Measurements from ENCODE around the gene LAMA5.
A peak's percentile ranks its signal among the peaks of the same experiment; 100 is the strongest.

Gene LAMA5

DNA sequence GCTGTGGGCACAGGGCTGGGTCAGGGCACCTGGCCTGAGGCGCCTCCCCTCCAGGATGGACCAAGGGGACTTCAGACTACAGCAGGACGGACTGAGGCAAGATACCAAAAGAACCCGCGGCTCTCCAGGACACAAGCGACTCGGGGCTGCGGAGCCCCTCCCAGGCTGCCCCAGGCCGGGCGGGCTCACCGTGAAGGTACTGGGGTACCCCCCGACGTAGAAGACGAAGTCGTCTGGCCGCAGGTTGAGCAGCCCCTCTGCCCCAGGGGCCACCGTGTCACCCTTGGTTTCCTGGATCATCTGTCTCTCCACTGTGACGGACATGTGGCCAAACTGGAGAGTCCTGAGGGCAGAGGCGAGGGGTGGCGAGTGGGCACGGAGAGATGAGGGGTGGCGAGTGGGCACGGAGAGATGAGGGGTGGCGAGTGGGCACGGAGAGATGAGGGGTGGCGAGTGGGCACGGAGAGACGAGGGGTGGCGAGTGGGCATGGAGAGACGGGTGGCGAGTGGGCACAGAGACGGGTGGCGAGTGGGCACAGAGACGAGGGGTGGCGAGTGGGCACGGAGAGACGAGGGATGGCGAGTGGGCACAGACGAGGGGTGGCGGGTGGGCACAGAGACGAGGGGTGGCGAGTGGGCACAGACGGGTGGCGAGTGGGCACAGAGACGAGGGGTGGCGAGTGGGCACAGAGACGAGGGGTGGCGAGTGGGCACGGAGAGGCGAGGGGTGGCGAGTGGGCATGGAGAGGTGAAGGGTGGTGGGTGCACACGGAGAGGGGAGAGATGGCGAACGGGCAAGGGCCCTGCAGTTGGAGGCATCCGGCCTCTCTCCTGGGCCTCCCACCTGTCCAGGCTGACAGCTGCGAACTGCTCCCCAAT, 53.4 kb downstream of the LAMA5 start:
- DNase-seq = no peak

DNA sequence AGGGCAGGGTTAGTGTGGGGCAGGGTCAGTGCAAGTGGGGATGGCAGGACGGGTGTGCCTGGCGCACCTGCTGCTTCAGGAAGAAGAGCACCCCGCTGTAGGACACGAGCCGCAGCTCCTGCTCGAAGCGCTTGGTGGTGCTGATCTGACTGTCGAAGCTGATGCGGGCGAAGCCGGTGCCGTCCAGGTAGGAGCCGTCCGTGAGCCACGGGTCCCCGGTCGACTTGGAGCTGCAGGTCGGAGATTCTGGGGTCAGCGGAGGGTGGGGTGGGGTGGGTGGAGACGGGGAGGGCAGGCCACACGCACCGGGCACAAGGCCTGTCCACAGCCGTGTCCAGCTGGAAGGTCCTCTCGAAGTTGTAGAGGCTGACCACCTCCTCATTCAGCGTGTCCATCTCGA, 54.1 kb downstream of the LAMA5 start:
- no peak for DNase-seq

DNA sequence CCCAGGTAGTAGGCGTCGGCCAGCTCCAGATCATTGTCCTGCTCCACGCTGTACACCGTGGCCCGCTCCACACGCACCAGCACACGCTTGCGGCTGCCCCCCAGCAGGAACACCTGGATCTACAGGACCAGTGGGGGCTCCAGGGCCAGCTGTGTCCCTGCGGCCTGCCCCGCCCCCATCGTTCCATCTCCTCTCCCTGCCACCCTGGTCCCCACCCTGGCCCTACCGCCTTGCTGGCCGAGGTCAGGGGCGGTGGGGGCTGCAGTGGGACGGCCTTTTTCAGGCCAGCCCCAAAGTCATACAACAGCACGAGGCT, 54.5 kb downstream of the LAMA5 start:
- no peak for DNase-seq

DNA sequence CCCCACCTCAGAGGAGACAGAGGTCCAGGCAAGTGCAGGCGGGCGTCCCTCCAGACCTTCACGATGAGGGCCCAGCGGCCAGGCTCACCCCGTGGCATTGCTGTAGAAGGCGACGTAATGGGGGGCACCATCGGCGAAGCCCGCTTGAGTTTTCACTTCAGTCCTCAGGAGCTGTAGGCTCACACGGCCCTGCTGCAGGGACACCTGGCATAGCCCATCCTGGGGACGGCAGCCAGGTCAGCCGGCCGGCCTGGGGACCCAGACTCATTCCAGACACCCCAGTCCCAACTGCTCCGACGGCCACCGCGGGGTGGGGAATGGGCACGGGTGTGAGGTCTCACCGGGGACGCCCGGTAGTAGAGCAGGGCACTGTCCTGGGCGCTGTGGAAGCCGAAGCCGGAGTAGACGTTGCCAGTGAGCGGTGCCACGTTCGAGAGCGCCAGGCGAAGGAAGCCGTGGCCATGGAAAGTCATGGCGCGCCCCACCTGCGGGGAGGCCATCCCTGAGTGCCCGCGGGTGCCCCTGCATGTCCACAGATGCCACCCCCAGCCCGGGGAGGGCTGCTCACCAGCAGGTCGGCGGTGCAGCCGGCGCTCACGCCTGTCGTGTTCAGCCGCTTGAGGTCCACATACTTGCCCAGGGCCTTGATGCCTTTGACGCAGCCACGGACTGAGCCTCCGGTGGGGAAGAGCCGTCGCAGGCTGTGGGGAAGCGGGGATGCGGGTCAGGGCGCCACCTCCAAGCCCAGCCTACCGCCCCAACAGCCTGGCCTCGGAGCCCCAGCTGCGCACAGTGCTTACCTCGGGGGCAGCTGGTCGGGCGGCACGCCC, 55.1 kb downstream of the LAMA5 start:
- no peak for DNase-seq

GRCh38 chr20:62311150-62311549, 56.0 kb downstream of the LAMA5 start:
- DNase-seq = no peak

DNA sequence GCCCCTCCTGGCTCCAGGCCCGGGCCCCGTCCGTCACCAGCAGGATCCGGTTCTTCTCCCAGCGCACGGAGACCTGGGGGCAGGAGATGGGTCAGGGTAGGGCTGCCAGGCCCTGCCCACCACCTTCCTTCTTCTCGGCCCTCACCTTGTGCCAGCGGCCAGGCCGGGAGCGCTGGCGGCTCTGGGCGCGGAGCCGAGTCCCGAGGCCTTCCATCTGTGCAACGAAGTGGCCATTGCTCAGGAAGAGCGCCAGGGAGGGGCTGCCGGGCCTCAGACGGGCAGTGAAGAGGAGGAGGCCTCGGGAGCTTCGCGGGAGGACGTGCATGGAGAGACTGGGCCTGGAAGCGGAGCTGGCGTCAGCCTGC, 56.4 kb downstream of the LAMA5 start:
- no peak for DNase-seq

GRCh38 chr20:62309947-62310756, 57.0 kb downstream of the LAMA5 start:
- DNase-seq = no peak

DNA sequence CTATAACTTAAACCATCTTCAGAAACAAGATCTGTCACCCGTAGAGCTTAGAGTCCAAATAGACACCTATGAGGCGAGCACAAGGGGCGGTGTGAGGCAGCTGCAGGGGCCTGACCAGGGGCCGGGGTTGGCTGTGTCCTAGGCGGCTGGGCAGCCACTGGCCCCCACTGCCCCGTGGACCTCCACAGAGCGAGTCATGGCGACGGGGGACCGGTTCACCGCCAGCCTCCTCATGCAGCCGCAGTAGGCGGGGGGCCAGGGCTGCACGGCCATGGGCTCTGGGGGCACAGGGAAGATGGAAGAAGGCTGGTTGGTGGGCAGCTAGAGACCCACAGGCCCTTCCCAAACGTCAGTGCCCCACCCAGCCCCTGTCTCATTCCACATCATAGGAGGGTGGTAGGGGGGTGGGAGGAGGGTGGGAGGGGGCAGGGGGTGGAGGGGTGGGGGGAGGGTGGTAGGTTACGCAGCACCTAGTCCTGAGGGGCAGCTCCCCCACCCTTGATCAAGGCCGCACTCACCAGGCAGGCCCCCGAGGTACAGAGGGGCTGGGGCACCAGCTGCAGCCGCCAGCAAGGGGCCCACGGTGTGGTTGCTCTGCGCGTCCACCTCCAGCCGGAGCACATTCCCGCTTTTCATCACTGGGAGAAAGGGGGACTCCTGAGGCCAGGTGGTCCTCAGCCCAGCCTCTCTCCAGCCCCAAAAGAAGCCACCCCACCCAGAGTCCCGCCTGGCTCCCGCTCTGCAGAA, 57.7 kb downstream of the LAMA5 start:
- DNase-seq = no peak

DNA sequence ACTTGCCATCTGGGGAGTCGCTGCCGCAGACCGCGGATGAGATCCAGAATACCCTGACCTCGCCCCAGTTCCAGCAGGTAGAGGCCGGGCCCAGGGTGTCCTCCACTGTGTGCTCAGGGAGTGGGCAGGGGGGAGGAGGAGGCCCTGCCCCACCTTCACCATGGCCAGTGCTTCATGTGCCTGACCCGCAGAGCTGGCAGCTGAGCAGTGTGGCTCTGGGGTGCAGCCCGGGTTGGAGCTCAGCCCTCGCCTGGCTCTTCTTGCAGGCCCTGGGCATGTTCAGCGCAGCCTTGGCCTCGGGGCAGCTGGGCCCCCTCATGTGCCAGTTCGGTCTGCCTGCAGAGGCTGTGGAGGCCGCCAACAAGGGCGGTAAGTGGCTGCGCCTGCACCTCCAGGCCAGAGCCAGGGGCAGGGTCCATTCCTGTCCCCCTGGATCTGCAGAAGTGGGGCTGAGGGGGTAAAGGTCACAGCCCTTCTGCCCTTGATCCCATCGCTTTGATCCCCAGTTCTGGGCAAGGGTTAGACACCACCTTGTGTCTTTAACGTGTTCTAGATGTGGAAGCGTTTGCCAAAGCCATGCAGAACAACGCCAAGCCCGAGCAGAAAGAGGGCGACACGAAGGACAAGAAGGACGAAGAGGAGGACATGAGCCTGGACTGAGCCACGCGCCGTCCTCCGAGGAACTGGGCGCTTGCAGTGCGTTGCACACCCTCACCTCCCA, 58.9 kb downstream of the LAMA5 start:
- DNase-seq = no peak

DNA sequence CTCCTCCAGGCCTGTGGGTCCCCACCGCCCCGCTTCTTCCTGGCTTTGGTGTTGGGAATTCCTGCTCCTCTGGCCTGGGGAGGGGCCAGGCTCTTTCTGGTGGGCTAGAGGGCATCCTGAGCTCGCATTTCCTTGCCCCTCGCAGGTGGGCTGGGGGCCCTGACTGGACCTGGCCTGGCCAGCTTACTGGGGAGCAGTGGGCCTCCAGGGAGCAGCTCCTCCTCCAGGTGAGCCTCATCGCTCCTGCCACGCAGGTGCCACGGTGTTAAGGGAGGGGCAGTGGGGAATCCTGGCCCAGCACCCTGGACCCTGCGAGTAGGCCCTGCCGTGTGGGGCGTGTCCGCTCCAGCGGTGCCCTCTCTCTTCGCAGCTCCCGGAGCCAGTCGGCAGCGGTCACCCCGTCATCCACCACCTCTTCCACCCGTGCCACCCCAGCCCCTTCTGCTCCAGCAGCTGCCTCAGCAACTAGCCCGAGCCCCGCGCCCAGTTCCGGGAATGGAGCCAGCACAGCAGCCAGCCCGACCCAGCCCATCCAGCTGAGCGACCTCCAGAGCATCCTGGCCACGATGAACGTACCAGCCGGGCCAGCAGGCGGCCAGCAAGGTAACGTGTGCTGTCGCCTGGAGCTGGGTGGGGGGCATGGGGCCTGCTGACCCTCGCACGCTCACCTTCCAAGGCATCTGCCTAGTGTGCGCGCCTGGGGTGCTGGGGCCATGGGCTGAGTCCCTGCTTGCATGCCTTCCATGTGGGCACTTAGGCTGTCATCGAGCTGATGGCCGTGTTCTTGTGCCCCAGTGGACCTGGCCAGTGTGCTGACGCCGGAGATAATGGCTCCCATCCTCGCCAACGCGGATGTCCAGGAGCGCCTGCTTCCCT, 59.6 kb downstream of the LAMA5 start:
- no peak for DNase-seq

DNA sequence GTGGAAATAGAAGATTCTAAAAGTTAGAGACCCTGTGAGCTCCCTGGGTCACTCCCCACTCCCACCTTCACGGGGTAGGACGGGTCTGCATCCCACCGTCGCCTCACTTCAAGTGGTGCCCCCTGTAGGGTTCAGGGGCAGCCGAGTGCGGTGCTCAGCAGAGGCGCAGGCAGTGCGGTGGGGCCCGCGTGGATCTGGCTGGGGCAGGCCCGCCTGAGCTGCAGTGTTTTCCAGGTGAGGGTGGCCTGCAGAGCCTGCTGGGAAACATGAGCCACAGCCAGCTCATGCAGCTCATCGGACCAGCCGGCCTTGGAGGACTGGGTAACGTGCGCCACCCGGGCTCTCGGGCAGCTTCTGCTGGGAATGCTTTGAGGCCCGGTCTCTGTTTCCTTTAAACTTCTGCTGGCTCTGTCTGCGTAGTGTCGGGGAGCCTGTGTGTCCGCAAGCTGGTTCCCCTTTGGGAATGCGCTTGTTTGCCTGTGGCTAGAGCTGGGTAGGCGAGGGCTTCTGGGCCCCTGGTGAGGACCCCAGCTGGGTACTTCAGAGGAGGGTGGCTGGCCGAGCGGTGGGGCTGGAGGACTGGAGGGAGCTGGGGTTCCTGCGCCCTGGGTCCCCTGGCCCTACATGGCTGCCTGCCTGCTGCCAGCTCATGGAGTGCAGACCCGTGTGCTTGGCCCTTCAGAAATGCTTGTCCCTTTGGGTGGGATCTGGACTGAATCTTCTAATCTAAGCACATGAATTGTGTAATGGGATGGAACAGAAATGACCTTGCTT, 60.5 kb downstream of the LAMA5 start:
- DNase-seq = no peak

- DNase-seq = no peak
These were observed 61.2 kb downstream of the LAMA5 start for GRCh38 chr20:62305765-62306413.

GRCh38 chr20:62305149-62305764, 61.9 kb downstream of the LAMA5 start:
- DNase-seq = no peak

- DNase-seq = no peak
These were observed 62.6 kb downstream of the LAMA5 start for GRCh38 chr20:62304331-62305148.

- no peak for DNase-seq
These were observed 63.5 kb downstream of the LAMA5 start for GRCh38 chr20:62303340-62304226.

- DNase-seq = no peak
These were observed 64.1 kb downstream of the LAMA5 start for GRCh38 chr20:62303062-62303339.

- DNase-seq = peak; percentile 89 to 98
These were observed 64.6 kb downstream of the LAMA5 start, which contains the start of gene ADRM1 for GRCh38 chr20:62302341-62303061. Gene ADRM1, plus strand, starts transcription at chr20:62302997. Its CDS starts 572 bp downstream, at chr20:62303569.
